Small intestine (tissue), 16 donors: ENCODE measurements around the gene SERINC3. TPM values are rescaled to one million over a fixed set of nuclear protein-coding genes. Genes with fewer than 3 reads are reported as not detected.
A peak's percentile ranks its signal among the peaks of the same experiment; 100 is the strongest.
"Not testable (repeated sequence)": the region's sequence is repeated elsewhere in the genome, so short reads cannot be mapped to it uniquely, and the experiment has no call there.

Source experiments
- DNase-seq, 2 donors: peaks; one replicate each; pipeline versions ENCODE4 v3.0.0 to v3.0.0-alpha.2; 2013
- FAIRE-seq: peaks from 2 replicates; lab custom pipeline; 2012; peaks lifted over from hg19 to GRCh38; lab: Jason Lieb, UNC
- H3K27ac ChIP-seq, 3 donors: one replicate each; pipeline ENCODE4 v1.5.1; 2013; ENCODE audit warnings: low read length in 2 of 3, mild to moderate bottlenecking in 2 of 3, control low read depth in 1 of 3, inconsistent platforms in 1 of 3, low read depth in 1 of 3, moderate library complexity in 1 of 3
- H3K27me3 ChIP-seq, 3 donors: one replicate each; pipeline ENCODE4 v1.6.1; 2013; ENCODE audit warnings: low read length in 3 of 3, inconsistent platforms in 1 of 3; ENCODE audit not compliant: control insufficient read depth in 3 of 3, insufficient read depth in 3 of 3
- H3K36me3 ChIP-seq, 3 donors: one replicate each; pipeline ENCODE4 v1.6.1; 2013; ENCODE audit warnings: low read length in 3 of 3, inconsistent platforms in 1 of 3, low read depth in 1 of 3, mild to moderate bottlenecking in 1 of 3, moderate library complexity in 1 of 3; ENCODE audit not compliant: control insufficient read depth in 3 of 3, insufficient read depth in 2 of 3
- H3K4me1 ChIP-seq, 3 donors: one replicate each; pipeline ENCODE4 v1.6.1; 2013; ENCODE audit warnings: low read length in 2 of 3, inconsistent platforms in 1 of 3, low read depth in 1 of 3, mild to moderate bottlenecking in 1 of 3, moderate library complexity in 1 of 3; ENCODE audit not compliant: control insufficient read depth in 3 of 3, insufficient read depth in 2 of 3
- H3K4me3 ChIP-seq, 3 donors: one replicate each; pipeline ENCODE4 v1.5.1; 2013; ENCODE audit warnings: low read length in 3 of 3, control low read depth in 1 of 3, inconsistent platforms in 1 of 3, low read depth in 1 of 3, mild to moderate bottlenecking in 1 of 3, moderate library complexity in 1 of 3
- H3K9me3 ChIP-seq, 2 donors: one replicate each; pipeline ENCODE4 v1.6.1; 2013; ENCODE audit warnings: low read depth in 1 of 2, low read length in 1 of 2; ENCODE audit not compliant: control insufficient read depth in 2 of 2, insufficient read depth in 1 of 2
- WGBS, 3 donors: extraction: QIAGEN DNeasy Blood & Tissue Kit; methylation state at CpG; one replicate each; pipeline ENCODE4 v1.1.7; 2013; 5-methylcytosine and 5-hydroxymethylcytosine counted together
- long read RNA-seq, 10 donors: transcript quantifications; one replicate each; lab custom pipeline, GENCODE V29; 2026
- polyA plus RNA-seq, 4 donors: library from polyadenylated mRNA; stranded (reverse) in 3 of 4; unstranded in 1 of 4; fragments of 200-250 nt in 3 of 4; fragments of 120-200 nt in 1 of 4; gene quantifications; one replicate each; pipeline versions ENCODE4 v1.2.1 to v1.2.3, GENCODE V29; 2013
- donor health status: healthy with polysubstance abuse.
- donor health status: control.
- donor health status: control.
- donor health status: Bipolar disorder and iron deficiency.
- donor health status: healthy.

Gene SERINC3
- polyA plus RNA-seq, result 10 to 100 TPM; 13.2 to 74.8 (median 39.6) TPM
- long read RNA-seq, donor 1, full-length matches to known transcripts, result 50 of 69 reads
- long read RNA-seq, donor 1, partial matches to known transcripts, result 19 of 69 reads
- long read RNA-seq, donor 1, other reads (novel, unspliced or antisense), result 0 of 69 reads
- long read RNA-seq, donor 2, full-length matches to known transcripts, result 4 of 9 reads
- long read RNA-seq, donor 2, partial matches to known transcripts, result 5 of 9 reads
- long read RNA-seq, donor 2, other reads (novel, unspliced or antisense), result 0 of 9 reads
- long read RNA-seq, donor 3, full-length matches to known transcripts, result 9 of 27 reads
- long read RNA-seq, donor 3, partial matches to known transcripts, result 18 of 27 reads
- long read RNA-seq, donor 3, other reads (novel, unspliced or antisense), result 0 of 27 reads
- long read RNA-seq, donor 4, result 0 reads
- long read RNA-seq, donor 5, full-length matches to known transcripts, result 3 of 3 reads
- long read RNA-seq, donor 5, partial matches to known transcripts, result 0 of 3 reads
- long read RNA-seq, donor 5, other reads (novel, unspliced or antisense), result 0 of 3 reads
- long read RNA-seq, donor 6, full-length matches to known transcripts, result 20 of 25 reads
- long read RNA-seq, donor 6, partial matches to known transcripts, result 5 of 25 reads
- long read RNA-seq, donor 6, other reads (novel, unspliced or antisense), result 0 of 25 reads
- long read RNA-seq, donor 7, full-length matches to known transcripts, result 37 of 37 reads
- long read RNA-seq, donor 7, partial matches to known transcripts, result 0 of 37 reads
- long read RNA-seq, donor 7, other reads (novel, unspliced or antisense), result 0 of 37 reads
- long read RNA-seq, donor 8, result 0 reads
- long read RNA-seq, donor 9, full-length matches to known transcripts, result 3 of 3 reads
- long read RNA-seq, donor 9, partial matches to known transcripts, result 0 of 3 reads
- long read RNA-seq, donor 9, other reads (novel, unspliced or antisense), result 0 of 3 reads
- long read RNA-seq, donor 10, full-length matches to known transcripts, result 26 of 73 reads
- long read RNA-seq, donor 10, partial matches to known transcripts, result 47 of 73 reads
- long read RNA-seq, donor 10, other reads (novel, unspliced or antisense), result 0 of 73 reads

- WGBS, 3 donors, result 0 to 1% (median 0%) methylated on average over 48 to 49 of the region's 49 CpGs
- Histone ChIP-seq H3K9me3 (no peaks in the 10 kb centered on the region), H3K27me3 (peaks cover 0 to 4% (median 0%) of the 10 kb centered on the region in 3 donors), H3K4me1 (peaks cover 0 to 22% (median 16%) of the 10 kb centered on the region in 3 donors), H3K36me3 (peaks cover 0 to 8% (median 2%) of the 10 kb centered on the region in 3 donors), H3K4me3 (peak within 1 kb of the TSS; percentile 65 to 100 (median 98)), H3K27ac (peak within 1 kb of the TSS; percentile 94 to 99 (median 94))
- FAIRE-seq (no peak), DNase-seq (peak; percentile 97 to 98)
These were observed at the start of gene SERINC3 for GRCh38 chr20:44521484-44522481. SERINC3 (minus strand) TSS chr20:44522070; CDS start chr20:44521951, 119 bp downstream.

GRCh38 chr20:44571362-44571988 is 49.6 kb upstream of the SERINC3 start:
- H3K4me1 ChIP-seq, result peaks cover 0 to 8% (median 5%) of the 10 kb centered on the region in 3 donors
- 70 to 75% (median 72%) methylated on average over 6 of the region's 6 CpGs for WGBS, 3 donors
- no peaks in the 10 kb centered on the region for H3K9me3 ChIP-seq
- FAIRE-seq (no peak), DNase-seq (no peak)
- no peaks in the 10 kb centered on the region for H3K36me3 ChIP-seq
- H3K4me3 ChIP-seq, result no peak overlapping the region
- H3K27ac ChIP-seq, result no peak overlapping the region
- no peaks in the 10 kb centered on the region for H3K27me3 ChIP-seq

GRCh38 chr20:44570367-44570766 is 48.5 kb upstream of the SERINC3 start:
- Histone ChIP-seq H3K27me3 (no peaks in the 10 kb centered on the region), H3K9me3 (no peaks in the 10 kb centered on the region), H3K36me3 (no peaks in the 10 kb centered on the region), H3K4me1 (peaks cover 0 to 5% (median 0%) of the 10 kb centered on the region in 3 donors), H3K4me3 (no peak overlapping the region), H3K27ac (no peak overlapping the region)
- WGBS, 3 donors, result 89 to 97% (median 94%) methylated on average over 1 of the region's 1 CpG
- no peak for FAIRE-seq
- no peak for DNase-seq

GRCh38 chr20:44566811-44567210 is 44.9 kb upstream of the SERINC3 start:
- DNase-seq (no peak), FAIRE-seq (no peak)
- no peaks in the 10 kb centered on the region for H3K36me3 ChIP-seq
- H3K27ac ChIP-seq, result no peak overlapping the region
- H3K4me3 ChIP-seq, result no peak overlapping the region
- H3K4me1 ChIP-seq, result no peaks in the 10 kb centered on the region
- H3K27me3 ChIP-seq, result no peaks in the 10 kb centered on the region
- no peaks in the 10 kb centered on the region for H3K9me3 ChIP-seq

- no peaks in the 10 kb centered on the region for H3K36me3 ChIP-seq
- 81 to 94% (median 85%) methylated on average over 3 of the region's 3 CpGs for WGBS, 3 donors
- no peaks in the 10 kb centered on the region for H3K9me3 ChIP-seq
- H3K27ac ChIP-seq, result no peak overlapping the region
- no peak for FAIRE-seq
- no peak overlapping the region for H3K4me3 ChIP-seq
- H3K4me1 ChIP-seq, result no peaks in the 10 kb centered on the region
- DNase-seq, result no peak
- no peaks in the 10 kb centered on the region for H3K27me3 ChIP-seq
These were observed 44.1 kb upstream of the SERINC3 start for GRCh38 chr20:44566018-44566417.

- Histone ChIP-seq H3K4me1 (no peaks in the 10 kb centered on the region), H3K9me3 (no peaks in the 10 kb centered on the region), H3K36me3 (no peaks in the 10 kb centered on the region), H3K4me3 (no peak overlapping the region), H3K27ac (no peak overlapping the region), H3K27me3 (no peaks in the 10 kb centered on the region)
- DNase-seq (no peak), FAIRE-seq (no peak)
These were observed 40.0 kb upstream of the SERINC3 start for GRCh38 chr20:44561876-44562275.

GRCh38 chr20:44560818-44561217 is 38.9 kb upstream of the SERINC3 start:
- H3K9me3 ChIP-seq, H3K27ac ChIP-seq, H3K36me3 ChIP-seq, H3K4me3 ChIP-seq, H3K27me3 ChIP-seq, DNase-seq, H3K4me1 ChIP-seq, FAIRE-seq: not testable (repeated sequence)
- 78 to 90% (median 89%) methylated on average over 6 of the region's 6 CpGs for WGBS, 3 donors
